Natural killer cell (primary cell): ENCODE data around the gene USP48. TPM values are rescaled to one million over a fixed set of nuclear protein-coding genes. Genes with fewer than 3 reads are reported as not detected.

Experiments used
- ATAC-seq, 3 donors: fragments of 150-1000 bp in 2 of 3; fragments of 200-7000 bp in 1 of 3; cut with Tn5 transposase; 1 replicate in 1 of 3; 2 replicates in 2 of 3; pipeline ENCODE4 v1.10.0; 2021; ENCODE audit warnings: mild to moderate bottlenecking in 2 of 3, moderate library complexity in 2 of 3
- DNase-seq, 2 donors: peaks; one replicate each; pipeline versions ENCODE4 v3.0.0 to v3.0.0-alpha.2; 2013 to 2021; ENCODE audit warnings: mixed read lengths in 1 of 2
- H3K27ac ChIP-seq: one replicate; pipeline ENCODE4 v1.5.1; 2013; ENCODE audit warnings: mild to moderate bottlenecking, low read length
- H3K27me3 ChIP-seq: one replicate; pipeline ENCODE4 v1.6.1; 2013; ENCODE audit warnings: low read length; ENCODE audit not compliant: control insufficient read depth, insufficient read depth
- H3K36me3 ChIP-seq: one replicate; pipeline ENCODE4 v1.6.1; 2013; ENCODE audit warnings: low read length; ENCODE audit not compliant: control insufficient read depth, insufficient read depth
- H3K4me1 ChIP-seq: one replicate; pipeline ENCODE4 v1.6.1; 2013; ENCODE audit warnings: low read length; ENCODE audit not compliant: control insufficient read depth, insufficient read depth
- H3K4me3 ChIP-seq: one replicate; pipeline ENCODE4 v1.5.1; 2013; ENCODE audit warnings: low read length
- H3K9me3 ChIP-seq: one replicate; pipeline ENCODE4 v1.6.1; 2013; ENCODE audit warnings: low read length; ENCODE audit not compliant: control insufficient read depth, insufficient read depth
- H3K27ac Mint-ChIP-seq, 2 donors: one replicate each; pipeline ENCODE4 v1.8.0; 2022; ENCODE audit warnings: mild to moderate bottlenecking in 2 of 2, mixed read lengths in 2 of 2, moderate library complexity in 1 of 2
- H3K27me3 Mint-ChIP-seq, 2 donors: one replicate each; pipeline ENCODE4 v1.8.0; 2022; ENCODE audit warnings: low read depth in 2 of 2, mixed read lengths in 2 of 2
- H3K36me3 Mint-ChIP-seq: one replicate; pipeline ENCODE4 v1.8.0; 2022; ENCODE audit warnings: mixed read lengths
- H3K4me1 Mint-ChIP-seq, 2 donors: one replicate each; pipeline ENCODE4 v1.8.0; 2022; ENCODE audit warnings: mixed read lengths in 2 of 2
- H3K4me3 Mint-ChIP-seq: one replicate; pipeline ENCODE4 v1.8.0; 2022; ENCODE audit warnings: mild to moderate bottlenecking, moderate library complexity, mixed read lengths
- H3K9me3 Mint-ChIP-seq, 2 donors: one replicate each; pipeline ENCODE4 v1.8.0; 2022; ENCODE audit warnings: mixed read lengths in 2 of 2
- WGBS: methylation state at CpG from one replicate; pipeline ENCODE4 v1.1.7; 2013; ENCODE audit warnings: missing lambda C conversion rate; ENCODE audit not compliant: insufficient coverage; 5-methylcytosine and 5-hydroxymethylcytosine counted together
- intact Hi-C: fragments of 100-400 bp; cut with micrococcal nuclease; formaldehyde crosslinking; loops from one replicate; pipeline ENCODE4 v1.14.2; 2022
- total RNA-seq, 4 donors: library from RNA; stranded (reverse); fragments of 120-200 nt in 1 of 4; gene quantifications; one replicate each; pipeline versions ENCODE4 v1.2.3 to v1.2.4, GENCODE V29; 2013 to 2022
- TF ChIP-seq, protein P1 (sequence below): fragments of 200-600 bp; IDR thresholded peaks from one replicate; pipeline ENCODE4 v1.8.0; 2022; ENCODE audit warnings: antibody characterized with exemption

Gene USP48
- total RNA-seq, 3 donors from 2014 or later (not counting 1 experiment from before 2014, with no cell fraction given): 71.4 to 127 (median 90.5) TPM

DNA sequence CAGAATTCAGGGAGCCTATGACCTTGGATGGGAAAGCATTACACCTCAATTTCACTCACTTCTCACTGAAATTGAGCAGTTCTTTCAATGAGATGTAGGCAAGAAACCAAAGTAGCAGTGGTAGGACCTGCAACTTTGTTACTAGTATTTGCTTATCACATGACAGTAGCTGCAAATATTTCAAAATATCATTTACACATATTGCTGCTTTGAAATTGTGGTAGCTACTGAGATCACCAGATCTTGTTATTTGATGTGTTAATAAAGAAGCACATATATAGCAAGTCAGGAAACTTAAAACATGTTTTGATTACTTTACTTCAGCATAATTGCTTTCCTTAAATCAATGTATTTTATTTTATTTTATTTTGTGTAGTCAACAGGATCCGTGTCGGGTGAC is 42.0 kb upstream of the USP48 start:
- Histone ChIP-seq H3K27ac (no peak overlapping the region), H3K9me3 (no peaks in the 10 kb centered on the region), H3K27me3 (no peaks in the 10 kb centered on the region), H3K36me3 (no peaks in the 10 kb centered on the region), H3K4me3 (no peak overlapping the region), H3K4me1 (peaks cover 8% of the 10 kb centered on the region)
- intact Hi-C loops: no loop called here
- Mint-ChIP-seq H3K4me1 (peaks cover 0 to 4% of the 10 kb centered on the region in 2 donors), H3K27me3 (peaks cover 0 to 3% of the 10 kb centered on the region in 2 donors), H3K27ac (no peak overlapping the region), H3K9me3 (no peaks in the 10 kb centered on the region), H3K4me3 (no peak overlapping the region), H3K36me3 (no peaks in the 10 kb centered on the region)
- no peak for DNase-seq
- TF ChIP-seq, protein P1, sequence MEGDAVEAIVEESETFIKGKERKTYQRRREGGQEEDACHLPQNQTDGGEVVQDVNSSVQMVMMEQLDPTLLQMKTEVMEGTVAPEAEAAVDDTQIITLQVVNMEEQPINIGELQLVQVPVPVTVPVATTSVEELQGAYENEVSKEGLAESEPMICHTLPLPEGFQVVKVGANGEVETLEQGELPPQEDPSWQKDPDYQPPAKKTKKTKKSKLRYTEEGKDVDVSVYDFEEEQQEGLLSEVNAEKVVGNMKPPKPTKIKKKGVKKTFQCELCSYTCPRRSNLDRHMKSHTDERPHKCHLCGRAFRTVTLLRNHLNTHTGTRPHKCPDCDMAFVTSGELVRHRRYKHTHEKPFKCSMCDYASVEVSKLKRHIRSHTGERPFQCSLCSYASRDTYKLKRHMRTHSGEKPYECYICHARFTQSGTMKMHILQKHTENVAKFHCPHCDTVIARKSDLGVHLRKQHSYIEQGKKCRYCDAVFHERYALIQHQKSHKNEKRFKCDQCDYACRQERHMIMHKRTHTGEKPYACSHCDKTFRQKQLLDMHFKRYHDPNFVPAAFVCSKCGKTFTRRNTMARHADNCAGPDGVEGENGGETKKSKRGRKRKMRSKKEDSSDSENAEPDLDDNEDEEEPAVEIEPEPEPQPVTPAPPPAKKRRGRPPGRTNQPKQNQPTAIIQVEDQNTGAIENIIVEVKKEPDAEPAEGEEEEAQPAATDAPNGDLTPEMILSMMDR: no peak
- ATAC-seq: no peak
- WGBS: 87% methylated on average over 2 of the region's 2 CpGs

GRCh38 chr1:21823980-21824702 is 41.2 kb upstream of the USP48 start:
- Mint-ChIP-seq H3K4me1 (peaks cover 0 to 4% of the 10 kb centered on the region in 2 donors), H3K27me3 (peaks cover 0 to 3% of the 10 kb centered on the region in 2 donors), H3K4me3 (no peak overlapping the region), H3K36me3 (no peaks in the 10 kb centered on the region), H3K27ac (no peak overlapping the region), H3K9me3 (no peaks in the 10 kb centered on the region)
- Histone ChIP-seq H3K4me1 (peaks cover 8% of the 10 kb centered on the region), H3K27ac (no peak overlapping the region), H3K4me3 (no peak overlapping the region), H3K36me3 (no peaks in the 10 kb centered on the region), H3K27me3 (no peaks in the 10 kb centered on the region), H3K9me3 (no peaks in the 10 kb centered on the region)
- intact Hi-C loops: no loop called here
- TF ChIP-seq, protein P1: no peak
- ATAC-seq (no peak), DNase-seq (no peak)
- WGBS: 87% methylated on average over 21 of the region's 22 CpGs

- H3K9me3 Mint-ChIP-seq: no peaks in the 10 kb centered on the region
- intact Hi-C loops: no loop called here
- peaks cover 8% of the 10 kb centered on the region for H3K4me1 ChIP-seq
- no peak for ATAC-seq
- DNase-seq: no peak
- H3K27me3 ChIP-seq: no peaks in the 10 kb centered on the region
- H3K36me3 ChIP-seq: no peaks in the 10 kb centered on the region
- H3K36me3 Mint-ChIP-seq: no peaks in the 10 kb centered on the region
- no peak overlapping the region for H3K27ac ChIP-seq
- H3K27ac Mint-ChIP-seq: no peak overlapping the region
- peaks cover 0 to 11% of the 10 kb centered on the region in 2 donors for H3K4me1 Mint-ChIP-seq
- TF ChIP-seq, protein P1: no peak
- WGBS: 58% methylated on average over 43 of the region's 44 CpGs
- H3K4me3 ChIP-seq: no peak overlapping the region
- no peaks in the 10 kb centered on the region for H3K9me3 ChIP-seq
- H3K4me3 Mint-ChIP-seq: no peak overlapping the region
- H3K27me3 Mint-ChIP-seq: peaks cover 0 to 3% of the 10 kb centered on the region in 2 donors
These were observed 40.4 kb upstream of the USP48 start for GRCh38 chr1:21823206-21823979.
